Measurements from ENCODE around the gene USHBP1.

DNA sequence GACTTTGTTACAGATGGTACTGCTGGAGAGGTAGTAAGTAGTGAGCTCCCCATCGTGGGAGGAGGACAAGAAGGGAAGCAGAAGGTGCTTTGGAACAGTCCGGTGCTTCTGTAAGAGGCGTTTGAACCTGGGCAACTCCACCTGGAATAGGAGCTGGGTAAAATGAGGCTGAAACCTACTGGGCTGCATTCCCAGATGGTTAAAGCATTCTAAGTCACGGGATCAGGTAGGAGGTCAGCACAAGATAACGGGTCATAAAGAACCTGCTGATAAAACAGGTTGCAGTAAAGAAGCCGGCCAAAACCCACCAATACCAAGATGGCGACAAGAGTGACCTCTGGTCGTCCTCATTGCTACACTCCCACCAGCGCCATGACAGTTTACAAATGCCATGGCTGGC, 22.2 kb upstream of the USHBP1 start:
- TF ChIP-seq POLR2A (IDR thresholded peaks at IDR 0.05) (no peak), CTCF (IDR thresholded peaks at IDR 0.05) (no peak)

Measured in transverse colon (tissue), 3 donors.